PC-3 (cell line): ENCODE data around the gene AFF1. TPM values are rescaled to one million over a fixed set of nuclear protein-coding genes. Genes with fewer than 3 reads are reported as not detected.

Experiments
- ATAC-seq: fragments of 200-7000 bp; cut with Tn5 transposase; 2 replicates; pipeline ENCODE4 v1.9.1; 2020; ENCODE audit warnings: mild to moderate bottlenecking, moderate library complexity
- BruUV-seq: library from RNA; stranded (reverse); fragments of 400-500 nt; replicated peaks from 2 replicates; lab custom pipeline; 2021; lab: Mats Ljungman, UMichigan
- CTCF ChIA-PET: fragments of 300-600 bp; sonication (Branson Sonifier 250); formaldehyde crosslinking; loops from one replicate; lab custom pipeline; 2022; ENCODE audit warnings: antibody characterized with exemption; lab: Charles Lee
- POLR2A ChIA-PET: fragments of 300-600 bp; sonication (Branson Sonifier 250); formaldehyde crosslinking; loops from one replicate; lab custom pipeline; 2022; ENCODE audit warnings: antibody characterized with exemption; ENCODE audit not compliant: unreplicated experiment; lab: Charles Lee
- DNase-seq: peaks from one replicate; pipeline ENCODE4 v3.0.0-alpha.2; 2015
- H2AFZ ChIP-seq: fragments of 300-600 bp; sonication (generic); 2 replicates; pipeline ENCODE4 v1.6.0; 2016; ENCODE audit warnings: antibody characterized with exemption, low read length
- H3F3A ChIP-seq: fragments of 300-600 bp; sonication (generic); one replicate; pipeline ENCODE4 v1.6.0; 2017; ENCODE audit warnings: antibody characterized with exemption, low read length, control low read depth, mild to moderate bottlenecking; ENCODE audit not compliant: unreplicated experiment
- H3K27ac ChIP-seq: fragments of 300-600 bp; sonication (generic); 2 replicates; pipeline ENCODE4 v1.5.1; 2016; ENCODE audit warnings: mild to moderate bottlenecking, low read length
- H3K27me3 ChIP-seq: fragments of 300-600 bp; sonication (generic); 2 replicates; pipeline ENCODE4 v1.6.1; 2016; ENCODE audit warnings: low read length, mixed read lengths
- H3K36me3 ChIP-seq: fragments of 300-600 bp; sonication (generic); 2 replicates; pipeline ENCODE4 v1.6.1; 2016; ENCODE audit warnings: low read depth, mixed run types, low read length, mixed read lengths
- H3K4me1 ChIP-seq: fragments of 300-600 bp; sonication (generic); 2 replicates; pipeline ENCODE4 v1.5.1; 2016; ENCODE audit warnings: low read length; ENCODE audit not compliant: insufficient read depth
- H3K4me2 ChIP-seq: fragments of 300-600 bp; sonication (generic); 2 replicates; pipeline ENCODE4 v1.6.0; 2016; ENCODE audit warnings: low read length
- H3K4me3 ChIP-seq: fragments of 300-600 bp; sonication (generic); 2 replicates; pipeline ENCODE4 v1.5.1; 2016; ENCODE audit warnings: mild to moderate bottlenecking, low read length, mixed read lengths
- H3K79me2 ChIP-seq: fragments of 300-600 bp; sonication (generic); 2 replicates; pipeline ENCODE4 v1.6.1; 2017; ENCODE audit warnings: low read length, mixed read lengths
- H3K9ac ChIP-seq: fragments of 300-600 bp; sonication (generic); 2 replicates; pipeline ENCODE4 v1.6.0; 2016; ENCODE audit warnings: mild to moderate bottlenecking, low read length
- H3K9me2 ChIP-seq: fragments of 300-600 bp; sonication (generic); replicated peaks from 2 replicates; pipeline ENCODE4 v1.6.1; 2016; ENCODE audit warnings: mixed run types, low read length, mixed read lengths
- H3K9me3 ChIP-seq: fragments of 300-600 bp; sonication (generic); 2 replicates; pipeline ENCODE4 v1.6.1; 2016; ENCODE audit warnings: low read length, mixed read lengths
- H4K20me1 ChIP-seq: fragments of 300-600 bp; sonication (generic); 2 replicates; pipeline ENCODE4 v1.6.1; 2016; ENCODE audit warnings: low read length, mixed read lengths
- CTCF ChIP-seq: fragments of 300-600 bp; sonication (generic); conservative IDR thresholded peaks from 2 replicates; pipeline ENCODE4 v1.5.1; 2017; ENCODE audit warnings: antibody characterized with exemption, low read depth, mild to moderate bottlenecking, low read length
- EZH2 ChIP-seq: fragments of 300-600 bp; sonication (generic); IDR thresholded peaks from one replicate; pipeline ENCODE4 v1.6.1; 2017; ENCODE audit warnings: antibody characterized with exemption, mild to moderate bottlenecking, low read length; ENCODE audit not compliant: unreplicated experiment
- EZH2phosphoT487 ChIP-seq: fragments of 300-600 bp; sonication (generic); IDR thresholded peaks from 2 replicates; pipeline ENCODE4 v1.6.1; 2018; ENCODE audit warnings: mild to moderate bottlenecking, antibody characterized with exemption, low read length, borderline replicate concordance
- intact Hi-C: fragments of 100-400 bp; cut with micrococcal nuclease; formaldehyde crosslinking; loops from 2 replicates; pipeline ENCODE4 v1.9.0; 2023
- total RNA-seq: library from RNA; depleted of rRNA; stranded (reverse); fragments of >200 nt; gene quantifications from 2 replicates; pipeline ENCODE4 v1.2.3, GENCODE V29; 2014

The AFF1 gene
- total RNA-seq, 1 experiment from 2014 or later, result 8.1 TPM

- CTCF ChIA-PET, result no interaction called here
- ATAC-seq (no peak), DNase-seq (no peak)
- H3K9me3 ChIP-seq, result no peaks in the 10 kb centered on the region
- no peak overlapping the region for H2AFZ ChIP-seq
- H3K9me2 ChIP-seq, result no peaks in the 10 kb centered on the region
- TF ChIP-seq EZH2, result no peak
- TF ChIP-seq CTCF, result no peak
- TF ChIP-seq EZH2phosphoT487, result no peak
- POLR2A ChIA-PET, result no interaction called here
- H3K9ac ChIP-seq, result no peak overlapping the region
- intact Hi-C loops, result no loop called here
- H3K4me2 ChIP-seq, result no peak overlapping the region
- H3K79me2 ChIP-seq, result 0 out of 2 replicates have a peak, but pooled peaks cover 16% of the 10 kb centered on the region
- H3K27me3 ChIP-seq, result no peaks in the 10 kb centered on the region
- H3K36me3 ChIP-seq, result no peaks in the 10 kb centered on the region
- no peaks in the 10 kb centered on the region for H3F3A ChIP-seq
- H3K4me1 ChIP-seq, result peaks cover 26% of the 10 kb centered on the region
- BruUV-seq, result no TSS peak
- H4K20me1 ChIP-seq, result no peaks in the 10 kb centered on the region
- no peak overlapping the region for H3K27ac ChIP-seq
- H3K4me3 ChIP-seq, result no peak overlapping the region
Observed at GRCh38 chr4:86968547-86968946, 33.7 kb downstream of the AFF1 start.

DNA sequence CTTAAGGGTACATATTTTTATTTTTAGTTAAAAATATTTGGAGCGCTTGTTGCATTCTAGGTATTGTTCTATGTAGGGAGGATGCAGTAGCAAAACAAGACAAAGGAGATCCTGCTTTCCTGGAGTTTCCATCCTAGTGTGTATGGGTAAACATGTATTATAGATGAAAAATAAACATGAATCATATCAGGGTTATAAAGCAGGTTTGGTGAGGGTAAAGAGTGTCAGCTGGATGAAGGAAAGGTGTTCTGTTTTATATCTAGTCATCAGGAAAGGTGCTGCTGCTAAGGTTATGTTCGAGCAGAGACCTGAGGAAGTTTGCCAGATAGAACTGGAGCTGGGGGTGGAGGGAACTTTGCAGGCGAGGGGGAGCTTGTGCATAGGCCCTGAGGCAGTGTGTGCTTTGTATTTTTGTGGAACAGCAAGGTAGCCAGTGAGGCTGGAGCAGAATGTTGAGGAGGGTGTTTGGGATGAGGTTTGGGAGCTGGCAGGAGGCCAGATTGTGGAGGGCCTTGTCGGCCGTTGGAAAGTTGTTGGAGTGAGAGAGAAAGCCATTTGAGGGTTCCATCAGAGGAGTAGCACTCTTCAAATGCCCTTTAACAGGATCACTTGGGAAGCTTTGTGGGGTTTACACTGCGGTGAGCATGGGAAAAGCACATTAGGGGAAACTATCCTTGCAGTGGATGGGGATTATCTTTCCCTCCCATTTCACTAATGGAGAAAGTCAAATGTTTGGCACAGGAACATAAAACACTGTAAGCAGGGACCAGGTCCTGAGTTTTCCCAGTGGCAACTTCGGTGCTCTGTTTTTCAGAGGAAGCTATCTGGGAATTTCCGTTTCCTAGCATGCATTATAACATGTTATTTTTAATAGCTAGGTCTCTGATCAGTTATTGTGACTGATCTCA, 35.9 kb downstream of the AFF1 start:
- H3K4me3 ChIP-seq, result no peak overlapping the region
- CTCF ChIA-PET, result interaction anchor here (0.6 kb wide), 1 partner anchor 193 kb away, joined by 4 read pairs; no protein-coding TSS in a partner anchor

More for the DNA sequence above, 35.9 kb downstream of the AFF1 start:
- H3F3A ChIP-seq, result no peaks in the 10 kb centered on the region
- ATAC-seq (peak; percentile 69), DNase-seq (peak; percentile 47)
- no peaks in the 10 kb centered on the region for H3K9me2 ChIP-seq
- no peaks in the 10 kb centered on the region for H3K36me3 ChIP-seq
- H4K20me1 ChIP-seq, result no peaks in the 10 kb centered on the region
- H3K27ac ChIP-seq, result peak overlapping the region; percentile 23; the same call in 1 of the 2 replicates
- BruUV-seq, result no TSS peak
- peaks cover 20% of the 10 kb centered on the region; the same call in 1 of the 2 replicates for H3K79me2 ChIP-seq
- POLR2A ChIA-PET, result no interaction called here
- H3K4me1 ChIP-seq, result peaks cover 41% of the 10 kb centered on the region
- no peak overlapping the region for H2AFZ ChIP-seq
- intact Hi-C loops, result no loop called here
- TF ChIP-seq EZH2, result no peak
- no peak for TF ChIP-seq CTCF
- TF ChIP-seq EZH2phosphoT487, result no peak
- no peak overlapping the region for H3K9ac ChIP-seq
- peak overlapping the region; percentile 60 for H3K4me2 ChIP-seq
- H3K9me3 ChIP-seq, result no peaks in the 10 kb centered on the region
- no peaks in the 10 kb centered on the region for H3K27me3 ChIP-seq
